BLaER1 (cell line): ENCODE data around the gene IRF2.
"Not testable (repeated sequence)": the region's sequence is repeated elsewhere in the genome, so short reads cannot be mapped to it uniquely, and the experiment has no call there.

Source experiments
- H3K27ac ChIP-seq: shearing (Covaris generic); formaldehyde crosslinking; 2 replicates; pipeline ENCODE4 v1.8.1; 2022
- H3K27me3 ChIP-seq: shearing (Covaris generic); formaldehyde crosslinking; 2 replicates; pipeline ENCODE4 v1.8.1; 2022
- H3K36me3 ChIP-seq: shearing (Covaris generic); formaldehyde crosslinking; 2 replicates; pipeline ENCODE4 v1.8.1; 2022
- H3K4me1 ChIP-seq: shearing (Covaris generic); formaldehyde crosslinking; 2 replicates; pipeline ENCODE4 v1.8.1; 2022
- H3K4me2 ChIP-seq: shearing (Covaris generic); formaldehyde crosslinking; 2 replicates; pipeline ENCODE4 v1.8.1; 2022
- H3K4me3 ChIP-seq: shearing (Covaris generic); formaldehyde crosslinking; 2 replicates; pipeline ENCODE4 v1.8.1; 2022
- H3K9ac ChIP-seq: shearing (Covaris generic); formaldehyde crosslinking; 2 replicates; pipeline ENCODE4 v1.8.1; 2022
- H3K9me3 ChIP-seq: shearing (Covaris generic); formaldehyde crosslinking; 2 replicates; pipeline ENCODE4 v1.8.1; 2022
- H4K20me1 ChIP-seq: shearing (Covaris generic); formaldehyde crosslinking; 2 replicates; pipeline ENCODE4 v1.8.1; 2022
- Cebpa-rat ChIP-seq: shearing (Covaris generic); IDR thresholded peaks from 2 replicates; pipeline ENCODE4 v1.8.1; 2022

Gene IRF2

DNA sequence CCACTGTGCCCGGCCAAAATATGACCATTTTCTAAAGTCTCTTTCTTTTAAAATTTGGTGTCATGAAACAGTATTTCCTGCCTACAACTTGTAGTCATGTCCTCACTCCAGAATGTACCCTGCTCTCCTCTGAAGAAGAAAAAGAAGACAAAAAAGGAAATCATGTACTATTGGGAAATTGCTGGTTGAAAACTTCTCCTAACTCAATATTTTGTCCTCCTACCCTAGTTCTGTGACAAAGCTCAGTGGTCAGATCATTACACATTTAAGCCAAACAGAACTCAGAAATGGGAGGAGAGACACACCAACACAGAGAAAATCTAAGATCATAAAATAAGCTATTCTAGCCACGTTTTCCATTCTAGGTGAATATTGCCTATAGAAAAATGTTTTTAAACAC is 127.7 kb downstream of the IRF2 start:
- TF ChIP-seq Cebpa-rat, result no peak
- Histone ChIP-seq H4K20me1 (no peaks in the 10 kb centered on the region), H3K9ac (peak overlapping the region; percentile 73), H3K4me3 (peak overlapping the region; percentile 70), H3K4me1 (peaks cover 100% of the 10 kb centered on the region), H3K9me3 (no peaks in the 10 kb centered on the region), H3K36me3 (peaks cover 2% of the 10 kb centered on the region; the same call in 1 of the 2 replicates), H3K27ac (peak overlapping the region; percentile 87), H3K27me3 (no peaks in the 10 kb centered on the region), H3K4me2 (peak overlapping the region; percentile 89)

DNA sequence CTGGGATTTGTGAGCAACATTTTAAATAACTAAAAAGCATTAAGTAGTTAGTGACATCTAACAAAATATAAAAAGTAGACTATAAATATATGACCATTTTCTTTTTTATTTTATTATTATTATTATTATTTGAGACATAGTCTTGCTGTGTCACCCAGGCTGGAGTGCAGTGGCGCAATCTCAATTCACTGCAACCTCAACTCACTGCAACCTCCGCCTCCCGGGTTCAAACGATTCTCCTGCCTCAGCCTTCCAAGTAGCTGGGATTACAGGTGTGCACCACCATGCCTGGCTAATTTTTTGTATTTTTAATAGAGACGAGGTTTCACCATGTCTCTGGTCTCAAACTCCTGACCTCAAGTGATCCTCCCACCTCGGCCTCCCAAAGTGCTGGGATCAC is 128.1 kb downstream of the IRF2 start:
- H3K27me3 ChIP-seq, H3K4me3 ChIP-seq, H3K36me3 ChIP-seq, H4K20me1 ChIP-seq, H3K9me3 ChIP-seq, H3K9ac ChIP-seq: not testable (repeated sequence)
- Histone ChIP-seq H3K27ac (peak overlapping the region; percentile 87), H3K4me2 (peak overlapping the region; percentile 89), H3K4me1 (peaks cover 100% of the 10 kb centered on the region)

DNA sequence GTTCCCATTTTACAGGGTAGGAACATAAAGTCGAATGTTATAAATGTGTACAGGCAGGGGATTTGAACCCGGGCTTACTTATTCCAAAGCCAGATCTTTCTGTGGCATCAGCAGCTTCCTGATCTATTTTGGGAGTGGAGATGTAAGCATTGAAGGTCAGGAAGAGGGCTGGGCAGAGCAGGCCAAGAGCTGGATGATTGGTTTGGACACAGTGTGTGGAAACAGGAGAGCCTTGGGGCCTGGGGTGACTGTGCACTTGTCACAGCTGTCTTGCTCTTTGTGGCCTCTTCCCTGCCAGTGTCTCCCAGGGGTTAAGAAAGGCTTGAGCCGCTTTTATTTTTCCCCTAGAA is 128.8 kb downstream of the IRF2 start:
- TF ChIP-seq Cebpa-rat, result no peak
- peaks cover 13% of the 10 kb centered on the region for H3K36me3 ChIP-seq
- H3K4me1 ChIP-seq, result peaks cover 93% of the 10 kb centered on the region

DNA sequence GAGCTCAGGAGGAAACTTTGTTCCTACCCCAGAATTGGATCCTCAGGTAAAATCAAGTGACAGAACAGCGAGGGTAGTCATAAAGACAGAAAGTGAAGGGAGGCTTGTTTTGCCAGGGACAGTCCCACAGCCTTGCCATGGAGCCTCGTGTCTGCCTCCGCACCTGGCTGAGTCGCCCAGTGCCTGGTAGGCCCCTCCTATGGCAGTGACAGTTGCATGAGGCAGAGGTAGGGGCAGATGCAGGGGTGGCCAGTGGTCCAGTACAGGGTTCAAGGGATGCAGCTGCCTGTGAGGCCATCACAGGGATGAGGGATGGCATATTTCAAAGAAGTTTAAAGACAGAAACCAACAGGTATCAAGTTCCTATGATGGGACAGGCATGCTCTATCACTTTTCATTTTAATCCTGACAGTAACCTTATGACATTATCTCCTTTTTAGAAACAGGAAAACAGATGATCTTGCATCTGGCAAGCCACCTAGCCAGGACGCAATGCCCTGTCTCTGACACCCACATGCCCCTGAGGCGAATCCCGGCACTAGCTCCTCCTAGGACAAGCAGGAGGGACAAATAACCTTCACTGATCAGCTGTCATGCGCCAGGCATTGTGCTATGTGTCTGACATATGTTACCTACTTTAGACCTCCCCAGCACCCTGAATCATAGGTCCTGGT is 129.3 kb downstream of the IRF2 start:
- H3K4me3 ChIP-seq, result 0 out of 2 replicates have a peak overlapping the region, but pooled peaks have one; percentile 13
- H3K27ac ChIP-seq, result peak overlapping the region; percentile 87
- peak overlapping the region; percentile 81; the same call in 1 of the 2 replicates for H3K9ac ChIP-seq
- peaks cover 87% of the 10 kb centered on the region for H3K4me1 ChIP-seq
- no peaks in the 10 kb centered on the region for H3K9me3 ChIP-seq
- no peak for TF ChIP-seq Cebpa-rat
- peaks cover 16% of the 10 kb centered on the region for H3K36me3 ChIP-seq
- H3K27me3 ChIP-seq, result no peaks in the 10 kb centered on the region
- peak overlapping the region; percentile 89 for H3K4me2 ChIP-seq
- no peaks in the 10 kb centered on the region for H4K20me1 ChIP-seq

More for the DNA sequence above, 128.8 kb downstream of the IRF2 start:
- no peaks in the 10 kb centered on the region for H4K20me1 ChIP-seq
- H3K27ac ChIP-seq, result peak overlapping the region; percentile 87
- no peaks in the 10 kb centered on the region for H3K27me3 ChIP-seq
- no peaks in the 10 kb centered on the region for H3K9me3 ChIP-seq
- H3K4me2 ChIP-seq, result peak overlapping the region; percentile 89
- peak overlapping the region; percentile 81 for H3K9ac ChIP-seq
- peak overlapping the region; percentile 13; the same call in 1 of the 2 replicates for H3K4me3 ChIP-seq

DNA sequence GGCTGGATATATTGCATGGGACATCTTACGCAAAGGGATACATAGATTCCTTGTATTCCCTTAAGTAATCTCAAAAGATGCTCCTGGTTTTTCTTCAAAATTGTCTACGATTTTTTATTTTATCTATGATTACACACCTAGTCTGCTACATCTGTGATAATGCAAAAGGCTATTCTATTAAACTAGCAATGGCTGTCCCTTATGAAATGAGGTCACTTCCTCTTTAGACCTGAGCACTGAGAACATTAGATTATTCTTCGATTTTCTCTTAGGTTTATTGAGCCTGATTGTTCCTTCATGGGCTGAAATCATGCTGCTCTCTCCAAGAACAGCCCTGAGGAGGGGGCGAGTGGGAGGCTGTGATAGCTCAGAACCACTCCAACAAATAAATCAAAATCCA is 129.9 kb downstream of the IRF2 start:
- H3K27me3 ChIP-seq, result no peaks in the 10 kb centered on the region
- H3K27ac ChIP-seq, result peak overlapping the region; percentile 87
- H3K9me3 ChIP-seq, result no peaks in the 10 kb centered on the region
- H3K9ac ChIP-seq, result peak overlapping the region; percentile 81; the same call in 1 of the 2 replicates
- peaks cover 81% of the 10 kb centered on the region for H3K4me1 ChIP-seq
- no peaks in the 10 kb centered on the region for H4K20me1 ChIP-seq
- H3K4me2 ChIP-seq, result peak overlapping the region; percentile 89
- peaks cover 20% of the 10 kb centered on the region for H3K36me3 ChIP-seq
- peak overlapping the region; percentile 70 for H3K4me3 ChIP-seq
- no peak for TF ChIP-seq Cebpa-rat

DNA sequence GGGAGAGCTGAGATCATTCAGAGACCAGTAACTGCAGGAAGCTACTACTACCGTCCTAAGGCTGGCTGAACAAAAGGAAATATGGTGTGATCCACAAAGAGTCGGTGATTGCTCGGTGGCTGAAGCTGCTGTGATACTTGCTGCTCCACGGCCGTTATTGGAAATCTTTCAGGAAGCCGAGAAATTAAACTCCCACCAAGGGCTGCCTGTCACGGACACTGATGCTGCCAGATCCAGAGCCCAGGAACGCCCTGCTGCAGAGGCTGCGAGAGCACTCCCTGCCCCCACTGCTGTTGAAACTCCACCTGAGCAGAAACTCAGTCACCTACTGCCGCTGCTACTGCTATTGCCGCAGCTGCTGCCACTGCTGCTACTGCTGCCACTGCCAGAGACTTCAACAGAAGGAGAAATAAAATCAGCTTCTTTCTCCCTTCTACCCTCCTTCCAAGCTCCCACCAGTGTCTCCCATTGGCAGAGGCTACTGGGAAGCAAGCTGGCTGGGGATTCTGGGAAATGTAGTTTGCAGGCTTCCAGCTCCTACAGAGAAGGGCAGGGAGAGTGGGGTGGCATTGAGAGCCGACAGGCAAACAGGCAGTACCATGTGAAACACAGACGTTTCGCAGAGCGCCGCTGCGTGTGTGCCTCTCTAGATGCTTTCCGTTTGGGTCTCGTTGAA is 130.7 kb downstream of the IRF2 start:
- H3K27me3 ChIP-seq, result no peaks in the 10 kb centered on the region
- no peaks in the 10 kb centered on the region for H4K20me1 ChIP-seq
- H3K9ac ChIP-seq, result peak overlapping the region; percentile 81
- peak overlapping the region; percentile 89 for H3K4me2 ChIP-seq
- H3K4me1 ChIP-seq, result peaks cover 74% of the 10 kb centered on the region
- peak overlapping the region; percentile 87 for H3K27ac ChIP-seq
- H3K36me3 ChIP-seq, result peaks cover 27% of the 10 kb centered on the region
- 0 out of 2 replicates have a peak, but pooled peaks cover 3% of the 10 kb centered on the region for H3K9me3 ChIP-seq
- peak overlapping the region; percentile 70 for H3K4me3 ChIP-seq
- TF ChIP-seq Cebpa-rat, result no peak

DNA sequence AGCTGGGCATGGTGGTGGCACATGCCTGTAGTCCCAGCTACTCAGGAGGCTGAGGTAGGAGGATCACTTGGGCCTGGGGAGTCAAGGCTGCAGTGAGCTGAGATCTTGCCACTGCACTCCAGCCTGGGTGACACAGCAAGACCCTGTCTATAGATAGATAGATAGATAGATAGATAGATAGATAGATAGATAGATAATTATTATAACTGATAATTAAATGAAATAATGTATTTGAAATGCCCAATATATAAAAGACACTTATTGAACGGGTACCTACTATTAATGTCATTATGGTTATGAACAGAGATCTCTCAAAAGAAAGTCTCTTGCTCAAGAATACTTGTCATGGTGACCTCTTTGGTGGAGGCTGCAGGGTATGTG is 131.5 kb downstream of the IRF2 start:
- Histone ChIP-seq H3K27ac (peak overlapping the region; percentile 87), H3K4me2 (peak overlapping the region; percentile 89), H3K9ac (peak overlapping the region; percentile 81), H3K4me3 (peak overlapping the region; percentile 70), H3K36me3 (peaks cover 31% of the 10 kb centered on the region), H3K4me1 (peaks cover 66% of the 10 kb centered on the region)
- not testable (repeated sequence) for H3K9me3 ChIP-seq, H3K27me3 ChIP-seq, H4K20me1 ChIP-seq

DNA sequence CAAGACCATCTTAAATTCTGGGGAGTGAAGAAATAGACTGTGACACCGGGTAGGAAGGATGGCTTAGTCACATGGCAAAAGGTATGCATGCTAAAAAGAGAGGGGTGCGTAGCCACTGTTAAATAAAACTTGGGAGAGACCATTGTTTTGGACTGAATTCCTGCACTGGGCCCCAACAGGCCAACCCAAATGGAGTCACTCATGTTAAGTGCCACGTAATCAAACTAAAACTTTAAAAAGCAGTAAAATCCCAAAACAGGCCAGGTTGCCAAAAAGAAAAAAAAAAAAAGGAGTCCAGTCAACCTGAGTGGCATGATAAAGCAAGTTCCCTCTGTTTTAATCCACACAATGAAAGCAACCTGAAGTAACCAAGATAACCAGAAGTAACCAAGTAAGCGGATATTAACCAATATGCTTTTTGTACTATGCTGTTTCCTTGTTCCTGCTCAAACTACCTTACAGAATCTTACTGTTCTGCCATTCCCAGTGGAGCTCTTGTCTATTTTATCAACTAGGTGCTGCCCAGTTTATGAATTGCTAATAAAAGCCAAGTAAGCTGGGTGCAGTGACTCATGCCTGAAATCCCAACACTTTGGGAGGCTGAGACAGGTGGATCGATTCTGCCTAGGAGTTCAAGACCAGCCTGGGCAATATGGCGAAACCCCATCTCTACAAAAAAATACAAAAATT is 132.0 kb downstream of the IRF2 start:
- Histone ChIP-seq H3K4me1 (peaks cover 60% of the 10 kb centered on the region), H3K4me2 (peak overlapping the region; percentile 89), H3K27ac (peak overlapping the region; percentile 87; the same call in 1 of the 2 replicates), H3K27me3 (no peaks in the 10 kb centered on the region), H3K9ac (no peak overlapping the region), H3K4me3 (peak overlapping the region; percentile 70; the same call in 1 of the 2 replicates), H4K20me1 (no peaks in the 10 kb centered on the region), H3K36me3 (peaks cover 35% of the 10 kb centered on the region), H3K9me3 (peaks cover 13% of the 10 kb centered on the region)
- TF ChIP-seq Cebpa-rat, result no peak

DNA sequence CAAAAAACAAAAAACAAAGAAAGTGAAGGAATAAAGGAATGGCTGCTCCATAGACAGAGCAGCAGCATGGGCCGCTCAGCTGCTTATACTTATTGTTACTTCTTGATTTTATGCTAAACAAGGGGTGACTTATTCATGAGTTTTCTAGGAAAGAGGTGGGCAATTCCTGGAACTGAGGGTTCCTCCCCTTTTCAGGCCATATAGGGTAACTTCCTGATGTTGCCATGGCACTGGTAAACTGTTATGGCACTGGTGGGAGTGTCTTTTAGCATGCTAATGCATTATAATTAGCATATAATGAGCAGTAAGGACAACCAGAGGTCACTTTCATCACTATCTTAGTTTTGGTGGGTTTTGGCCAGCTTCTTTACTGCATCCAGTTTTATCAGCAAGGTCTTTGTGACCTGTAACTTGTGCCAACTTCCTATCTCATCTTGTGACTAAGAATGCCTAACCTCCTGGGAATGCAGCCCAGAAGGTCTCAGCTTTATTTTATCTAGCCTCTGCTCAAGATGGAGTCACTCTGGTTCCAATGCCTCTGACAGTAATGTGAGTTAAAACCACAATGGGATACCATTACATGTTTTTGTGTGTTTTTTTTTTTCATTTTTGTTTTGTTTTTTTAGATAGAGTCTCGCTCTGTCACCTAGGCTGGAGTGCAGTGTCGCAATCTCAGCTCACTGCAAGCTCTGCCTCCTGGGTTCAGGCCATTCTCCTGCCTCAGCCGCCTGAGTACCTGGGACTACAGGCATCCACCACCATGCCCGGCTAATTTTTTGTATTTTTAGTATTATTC is 134.8 kb downstream of the IRF2 start:
- Histone ChIP-seq H3K9me3 (peaks cover 28% of the 10 kb centered on the region), H3K4me1 (peaks cover 41% of the 10 kb centered on the region), H3K36me3 (peaks cover 56% of the 10 kb centered on the region)
- not testable (repeated sequence) for H3K4me3 ChIP-seq, H3K9ac ChIP-seq, H3K27ac ChIP-seq, H3K27me3 ChIP-seq, H3K4me2 ChIP-seq, H4K20me1 ChIP-seq
